GM12878 (cell line): ENCODE measurements around the gene KCNQ1. TPM values are rescaled to one million over a fixed set of nuclear protein-coding genes. Genes with fewer than 3 reads are reported as not detected.

Experiments
- ATAC-seq: fragments of 200-7000 bp; cut with Tn5 transposase; 3 replicates; pipeline ENCODE4 v1.9.1; 2020; ENCODE audit warnings: mild to moderate bottlenecking, moderate library complexity
- BruUV-seq: library from RNA; stranded (reverse); fragments of 400-500 nt; replicated peaks from 2 replicates; lab custom pipeline; 2021; lab: Mats Ljungman, UMichigan
- CTCF ChIA-PET: fragments of 300-600 bp; sonication (Branson Sonifier 250); formaldehyde crosslinking; extraction: SDS; loops from one replicate; lab custom pipeline; 2021; ENCODE audit warnings: inconsistent platforms; lab: Yijun Ruan, JAX
- POLR2A ChIA-PET: fragments of 350-600 bp; formaldehyde crosslinking; extraction: SDS; loops from one replicate; lab custom pipeline; 2021; ENCODE audit warnings: inconsistent platforms; lab: Charles Lee
- RAD21 ChIA-PET: fragments of 300-600 bp; sonication (Branson Sonifier 250); formaldehyde crosslinking; loops from one replicate; lab custom pipeline; 2023; ENCODE audit warnings: antibody characterized with exemption; ENCODE audit not compliant: unreplicated experiment; lab: Charles Lee
- SMC1A ChIA-PET: fragments of 300-600 bp; sonication (Branson Sonifier 250); formaldehyde crosslinking; loops from one replicate; lab custom pipeline; 2023; ENCODE audit not compliant: unreplicated experiment, uncharacterized antibody; lab: Charles Lee
- DNase-seq: peaks from one replicate; pipeline ENCODE4 v3.0.0-alpha.2; 2011; ENCODE audit warnings: low read depth, low spot score
- FAIRE-seq: peaks from 3 replicates; lab custom pipeline; 2011; peaks lifted over from hg19 to GRCh38; lab: Jason Lieb, UNC
- H2AFZ ChIP-seq: 2 replicates; pipeline ENCODE4 v1.6.0; 2011; ENCODE audit warnings: low read depth, low read length, control low read depth; ENCODE audit not compliant: control insufficient read depth
- H3K27ac ChIP-seq: 2 replicates; pipeline ENCODE4 v1.5.1; 2011; ENCODE audit warnings: control low read depth; ENCODE audit not compliant: control insufficient read depth, insufficient read depth
- H3K27me3 ChIP-seq, 2 experiments: replicated peaks in 1 of 2; 2 replicates each; pipeline versions ENCODE4 v1.6.0 to v1.6.1; 2011; ENCODE audit warnings: low read length in 1 of 2; ENCODE audit not compliant: control insufficient read depth in 2 of 2, insufficient read depth in 2 of 2
- H3K36me3 ChIP-seq, 2 experiments: 2 replicates each; pipeline ENCODE4 v1.5.1; 2011; ENCODE audit warnings: low read length in 1 of 2; ENCODE audit not compliant: control insufficient read depth in 2 of 2, insufficient read depth in 2 of 2
- H3K4me1 ChIP-seq: 2 replicates; pipeline ENCODE4 v1.6.1; 2011; ENCODE audit warnings: mild to moderate bottlenecking, low read length, moderate library complexity, mixed read lengths; ENCODE audit not compliant: control insufficient read depth, insufficient read depth
- H3K4me2 ChIP-seq: 2 replicates; pipeline ENCODE4 v1.6.0; 2011; ENCODE audit warnings: control low read depth; ENCODE audit not compliant: control insufficient read depth, insufficient read depth
- H3K4me3 ChIP-seq: fragments of 200-600 bp; sonication (generic); 2 replicates; pipeline ENCODE4 v1.5.1; 2016
- H3K79me2 ChIP-seq: 2 replicates; pipeline ENCODE4 v1.6.0; 2011; ENCODE audit warnings: low read length; ENCODE audit not compliant: control insufficient read depth, insufficient read depth
- H3K9ac ChIP-seq: 2 replicates; pipeline ENCODE4 v1.8.0; 2011; ENCODE audit warnings: low read length, control low read depth, mixed read lengths; ENCODE audit not compliant: control insufficient read depth, insufficient read depth
- H3K9me3 ChIP-seq: replicated peaks from 3 replicates; pipeline ENCODE4 v1.5.1; 2011; ENCODE audit warnings: mild to moderate bottlenecking, low read length; ENCODE audit not compliant: control insufficient read depth, insufficient read depth
- H4K20me1 ChIP-seq: 2 replicates; pipeline ENCODE4 v1.6.0; 2011; ENCODE audit not compliant: control insufficient read depth, insufficient read depth
- ATF7 ChIP-seq: fragments of 450-650 bp; IDR thresholded peaks from 2 replicates; pipeline ENCODE4 v1.6.1; 2016; ENCODE audit warnings: low read depth, mild to moderate bottlenecking
- BCLAF1 ChIP-seq: fragments of 450-650 bp; IDR thresholded peaks from 2 replicates; pipeline ENCODE4 v1.6.1; 2017; ENCODE audit warnings: antibody characterized with exemption, mild to moderate bottlenecking, moderate library complexity
- CBX3 ChIP-seq: fragments of 200-600 bp; sonication (generic); IDR thresholded peaks from 2 replicates; pipeline ENCODE4 v1.6.1; 2016; ENCODE audit warnings: low read depth, borderline replicate concordance
- CREB1 ChIP-seq: IDR thresholded peaks from 2 replicates; pipeline ENCODE4 v1.6.1; 2012; ENCODE audit warnings: low read depth, mild to moderate bottlenecking, inconsistent platforms
- E2F4 ChIP-seq: IDR thresholded peaks from 2 replicates; pipeline ENCODE4 v1.6.1; 2012; ENCODE audit warnings: low read depth, low read length, improper control_type of control experiment
- EP300 ChIP-seq, 2 experiments: fragments of 150-350 bp in 1 of 2; IDR thresholded peaks; 2 replicates each; pipeline ENCODE4 v1.6.1; 2011 to 2012; ENCODE audit warnings: low read depth in 2 of 2, low read length in 2 of 2, borderline replicate concordance in 1 of 2, improper control_type of control experiment in 1 of 2, inconsistent platforms in 1 of 2; ENCODE audit not compliant: control insufficient read depth in 1 of 2
- ETV6 ChIP-seq, 2 experiments: fragments of 450-650 bp in 1 of 2; IDR thresholded peaks in 1 of 2; conservative IDR thresholded peaks in 1 of 2; 2 replicates each; pipeline ENCODE4 v1.6.1; 2014; ENCODE audit warnings: antibody characterized with exemption in 1 of 2, borderline replicate concordance in 1 of 2, low read depth in 1 of 2, mild to moderate bottlenecking in 1 of 2, moderate library complexity in 1 of 2
- GABPA ChIP-seq: IDR thresholded peaks from 2 replicates; pipeline ENCODE4 v1.6.1; 2014; ENCODE audit warnings: antibody characterized with exemption, low read depth, mild to moderate bottlenecking, inconsistent platforms
- HDAC2 ChIP-seq: fragments of 200-600 bp; sonication (generic); IDR thresholded peaks from 2 replicates; pipeline ENCODE4 v1.6.1; 2017
- JUNB ChIP-seq: IDR thresholded peaks from 2 replicates; pipeline ENCODE4 v1.6.1; 2016; ENCODE audit warnings: antibody characterized with exemption, mild to moderate bottlenecking
- MTA2 ChIP-seq: fragments of 450-650 bp; IDR thresholded peaks from 2 replicates; pipeline ENCODE4 v1.6.1; 2016; ENCODE audit warnings: low read depth, mild to moderate bottlenecking, moderate library complexity
- NFYA ChIP-seq: IDR thresholded peaks from 2 replicates; pipeline ENCODE4 v1.6.1; 2011; ENCODE audit warnings: low read depth, mild to moderate bottlenecking, low read length, improper control_type of control experiment, borderline replicate concordance
- NR2F1 ChIP-seq: fragments of 450-650 bp; conservative IDR thresholded peaks from 2 replicates; pipeline ENCODE4 v1.6.1; 2017; ENCODE audit warnings: mild to moderate bottlenecking
- RAD51 ChIP-seq: fragments of 450-650 bp; IDR thresholded peaks from 2 replicates; pipeline ENCODE4 v1.6.1; 2016; ENCODE audit warnings: moderate library complexity, mild to moderate bottlenecking, inconsistent platforms
- SMAD5 ChIP-seq: IDR thresholded peaks from 2 replicates; pipeline ENCODE4 v1.6.1; 2016; ENCODE audit warnings: antibody characterized with exemption, low read depth
- SP1 ChIP-seq: IDR thresholded peaks from one replicate; pipeline ENCODE4 v1.6.1; 2011; ENCODE audit warnings: low read depth, low read length
- WRNIP1 ChIP-seq: IDR thresholded peaks from 2 replicates; pipeline ENCODE4 v1.6.1; 2011; ENCODE audit warnings: low read depth, low read length, improper control_type of control experiment, borderline replicate concordance
- YY1 ChIP-seq: IDR thresholded peaks from 2 replicates; pipeline ENCODE4 v1.6.1; 2011; ENCODE audit warnings: low read depth, mild to moderate bottlenecking, low read length
- ZNF207 ChIP-seq: fragments of 450-650 bp; IDR thresholded peaks from 2 replicates; pipeline ENCODE4 v1.6.1; 2014; ENCODE audit warnings: antibody characterized with exemption, mild to moderate bottlenecking, borderline replicate concordance
- WGBS: methylation state at CpG from one replicate; pipeline ENCODE4 v1.1.6; 2016; ENCODE audit warnings: low lambda C conversion rate; ENCODE audit not compliant: insufficient replicate concordance, insufficient coverage; ENCODE audit errors: missing lambda C conversion rate; 5-methylcytosine and 5-hydroxymethylcytosine counted together
- in situ Hi-C: fragments of 300-500 bp; cut with MboI; formaldehyde crosslinking; loops from 9 replicates; pipeline ENCODE4 v1.14.3; 2018; ENCODE audit warnings: mixed read lengths
- intact Hi-C: fragments of 100-400 bp; cut with micrococcal nuclease; formaldehyde crosslinking; loops from one replicate; pipeline ENCODE4 v1.14.2; 2022; ENCODE audit not compliant: unreplicated experiment
- polyA plus RNA-seq, 11 experiments: library from polyadenylated mRNA; depleted of rRNA in 4 of 11; unstranded in 6 of 11; stranded (reverse) in 5 of 11; fragments of >200 nt; fragmentation: Nextera tagmentation in 4 of 11; fragmentation: Illumina TruSeq in 1 of 11; extraction: Ambion mirVana in 4 of 11; extraction: Trizol in 1 of 11; gene quantifications; 1 replicate in 1 of 11; 2 replicates in 10 of 11; pipeline versions ENCODE4 v1.2.1 to v1.2.3, GENCODE V29; 2011 to 2016; ENCODE audit warnings: inconsistent platforms in 2 of 11, missing spikeins in 2 of 11, low read depth in 1 of 11
- total RNA-seq, 4 experiments: library from RNA; depleted of rRNA in 3 of 4; stranded (reverse); fragments of >200 nt in 3 of 4; fragmentation: Illumina TruSeq in 1 of 4; extraction: Trizol in 1 of 4; gene quantifications; 2 replicates each; pipeline versions ENCODE4 v1.2.1 to v1.2.3, GENCODE V29; 2013 to 2021

KCNQ1 gene
- total and polyA plus RNA-seq, 10 of the 15 experiments (the other 5 are each of a cell fraction or from before 2014, with no cell fraction given), result 0.03 to 0.15 (median 0.12) TPM; not detected in 7

GRCh38 chr11:2653930-2654739, 209.3 kb downstream of the KCNQ1 start (continued):
- TF ChIP-seq NFYA (no peak), ETV6 (conservative IDR thresholded peaks at IDR 0.05 in 1 of 2, IDR thresholded peaks at IDR 0.05 in 1 of 2; ENCODE audit: borderline replicate concordance in 1 of 2, low read depth in 1 of 2) (no peak), NR2F1 (no peak), RAD51 (no peak), BCLAF1 (no peak)

- no TSS peak for BruUV-seq
- WGBS, result 64% methylated on average over 6 of the region's 6 CpGs
- no peaks in the 10 kb centered on the region for H3K79me2 ChIP-seq
- H4K20me1 ChIP-seq, result no peaks in the 10 kb centered on the region
- H3K9me3 ChIP-seq, result peaks cover 7% of the 10 kb centered on the region; the same call in 2 of the 3 replicates
- H2AFZ ChIP-seq, result no peak overlapping the region
- POLR2A ChIA-PET, result no interaction called here
- in situ Hi-C loops, result no loop called here
- RAD21 ChIA-PET, result no interaction called here
- ATAC-seq, result no peak
- no peak for DNase-seq
- H3K27me3 ChIP-seq, result no peaks in the 10 kb centered on the region
- H3K36me3 ChIP-seq, result no peaks in the 10 kb centered on the region
- H3K4me1 ChIP-seq, result no peaks in the 10 kb centered on the region
- no peak for FAIRE-seq
- H3K4me3 ChIP-seq, result no peak overlapping the region
- H3K4me2 ChIP-seq, result no peak overlapping the region
- CTCF ChIA-PET, result no interaction called here
- no peak overlapping the region for H3K27ac ChIP-seq
- SMC1A ChIA-PET, result no interaction called here
- no peak overlapping the region for H3K9ac ChIP-seq
- intact Hi-C loops, result no loop called here
- no peak for TF ChIP-seq NFYA
- TF ChIP-seq ZNF207, result no peak
- TF ChIP-seq YY1, result no peak
- no peak for TF ChIP-seq WRNIP1
- TF ChIP-seq JUNB, result no peak
- TF ChIP-seq NR2F1, result no peak
- no peak for TF ChIP-seq CREB1
- TF ChIP-seq ATF7, result no peak
- no peak for TF ChIP-seq CBX3
- TF ChIP-seq SP1, result no peak
- TF ChIP-seq EP300 (IDR thresholded peaks at IDR 0.05; ENCODE audit: borderline replicate concordance in 1 of 2, control insufficient read depth in 1 of 2, low read depth in 2 of 2, low read length in 2 of 2), result no peak
- TF ChIP-seq MTA2, result no peak
- no peak for TF ChIP-seq HDAC2
- TF ChIP-seq SMAD5, result no peak
- no peak for TF ChIP-seq E2F4
- TF ChIP-seq GABPA, result no peak
Observed at GRCh38 chr11:2655016-2655719, 210.4 kb downstream of the KCNQ1 start.
